ENCODE data around the gene SPCS2. TPM values are rescaled to one million over a fixed set of nuclear protein-coding genes. Genes with fewer than 3 reads are reported as not detected.

The SPCS2 gene
- total RNA-seq, 1 experiment from 2014 or later = 116 TPM

- no peak for TF ChIP-seq PREB (CRISPR knock-in tag; IDR thresholded peaks at IDR 0.05; ENCODE audit: borderline replicate concordance)
- no peak for TF ChIP-seq GRHL2 (CRISPR knock-in tag; IDR thresholded peaks at IDR 0.05; ENCODE audit: insufficient replicate concordance, severe bottlenecking)
- TF ChIP-seq ZNF532 (CRISPR knock-in tag; IDR thresholded peaks at IDR 0.05; ENCODE audit: borderline replicate concordance) = no peak
- TF ChIP-seq ATF6 (CRISPR knock-in tag; IDR thresholded peaks at IDR 0.05) = no peak
- TF ChIP-seq FOXP1 (CRISPR knock-in tag; IDR thresholded peaks at IDR 0.05; ENCODE audit: borderline replicate concordance) = no peak
- TF ChIP-seq ZMAT4 (CRISPR knock-in tag; IDR thresholded peaks at IDR 0.05) = no peak
- no peak for TF ChIP-seq ZNF138 (CRISPR knock-in tag; conservative IDR thresholded peaks at IDR 0.05)
Measured at GRCh38 chr11:75023446-75024067, 74.5 kb downstream of the SPCS2 start (continued).

GRCh38 chr11:75024068-75024449 is 75.0 kb downstream of the SPCS2 start:
- ATAC-seq = no peak
- H3K4me3 Mint-ChIP-seq = no peak overlapping the region
- ChIA-PET CTCF (interaction anchor here (0.6 to 5.1 kb wide), 8 partner anchors 9 to 225 kb away, joined by 3 to 54 read pairs (median 6); no protein-coding TSS in a partner anchor), POLR2A (no interaction called here)
- 0 out of 2 replicates have a peak overlapping the region, but pooled peaks have one; percentile 19 for H3K27ac Mint-ChIP-seq
- H3K4me1 Mint-ChIP-seq = no peaks in the 10 kb centered on the region
- H3K36me3 Mint-ChIP-seq = peaks cover 19% of the 10 kb centered on the region
- H3K9me3 Mint-ChIP-seq = peaks cover 19% of the 10 kb centered on the region
- DNase-seq (ENCODE audit: low spot score) = no peak
- no peaks in the 10 kb centered on the region; the same call in 1 of the 2 replicates for H3K27me3 Mint-ChIP-seq (ENCODE audit: low read depth)
- no peak for TF ChIP-seq NR2C2 (CRISPR knock-in tag; IDR thresholded peaks at IDR 0.05)
- TF ChIP-seq ATF3 (CRISPR knock-in tag; conservative IDR thresholded peaks at IDR 0.05) = no peak
- no peak for TF ChIP-seq ATF1 (CRISPR knock-in tag; IDR thresholded peaks at IDR 0.05)
- TF ChIP-seq ZNF263 (CRISPR knock-in tag; IDR thresholded peaks at IDR 0.05; ENCODE audit: low read depth) = no peak
- TF ChIP-seq IRF2 (CRISPR knock-in tag; IDR thresholded peaks at IDR 0.05; ENCODE audit: borderline replicate concordance, low read depth) = no peak
- TF ChIP-seq GABPB1 (CRISPR knock-in tag; IDR thresholded peaks at IDR 0.05) = no peak
- TF ChIP-seq JAZF1 (CRISPR knock-in tag; IDR thresholded peaks at IDR 0.05) = no peak
- TF ChIP-seq MAX (CRISPR knock-in tag; IDR thresholded peaks at IDR 0.05) = no peak
- TF ChIP-seq CREM (CRISPR knock-in tag; IDR thresholded peaks at IDR 0.05) = no peak
- no peak for TF ChIP-seq CDX4 (CRISPR knock-in tag; IDR thresholded peaks at IDR 0.05; ENCODE audit: borderline replicate concordance)
- no peak for TF ChIP-seq ZNF416 (CRISPR knock-in tag; IDR thresholded peaks at IDR 0.05)
- TF ChIP-seq ELF4 (CRISPR knock-in tag; IDR thresholded peaks at IDR 0.05; ENCODE audit: low read depth) = no peak
- no peak for TF ChIP-seq TP53 (CRISPR knock-in tag; IDR thresholded peaks at IDR 0.05)
- TF ChIP-seq TCF7 (CRISPR knock-in tag; IDR thresholded peaks at IDR 0.05; ENCODE audit: low read depth) = no peak
- no peak for TF ChIP-seq ARID4B (CRISPR knock-in tag; IDR thresholded peaks at IDR 0.05; ENCODE audit: borderline replicate concordance)
